ENCODE results near the gene SSBP4.
A peak's percentile ranks its signal among the peaks of the same experiment; 100 is the strongest.

DNA sequence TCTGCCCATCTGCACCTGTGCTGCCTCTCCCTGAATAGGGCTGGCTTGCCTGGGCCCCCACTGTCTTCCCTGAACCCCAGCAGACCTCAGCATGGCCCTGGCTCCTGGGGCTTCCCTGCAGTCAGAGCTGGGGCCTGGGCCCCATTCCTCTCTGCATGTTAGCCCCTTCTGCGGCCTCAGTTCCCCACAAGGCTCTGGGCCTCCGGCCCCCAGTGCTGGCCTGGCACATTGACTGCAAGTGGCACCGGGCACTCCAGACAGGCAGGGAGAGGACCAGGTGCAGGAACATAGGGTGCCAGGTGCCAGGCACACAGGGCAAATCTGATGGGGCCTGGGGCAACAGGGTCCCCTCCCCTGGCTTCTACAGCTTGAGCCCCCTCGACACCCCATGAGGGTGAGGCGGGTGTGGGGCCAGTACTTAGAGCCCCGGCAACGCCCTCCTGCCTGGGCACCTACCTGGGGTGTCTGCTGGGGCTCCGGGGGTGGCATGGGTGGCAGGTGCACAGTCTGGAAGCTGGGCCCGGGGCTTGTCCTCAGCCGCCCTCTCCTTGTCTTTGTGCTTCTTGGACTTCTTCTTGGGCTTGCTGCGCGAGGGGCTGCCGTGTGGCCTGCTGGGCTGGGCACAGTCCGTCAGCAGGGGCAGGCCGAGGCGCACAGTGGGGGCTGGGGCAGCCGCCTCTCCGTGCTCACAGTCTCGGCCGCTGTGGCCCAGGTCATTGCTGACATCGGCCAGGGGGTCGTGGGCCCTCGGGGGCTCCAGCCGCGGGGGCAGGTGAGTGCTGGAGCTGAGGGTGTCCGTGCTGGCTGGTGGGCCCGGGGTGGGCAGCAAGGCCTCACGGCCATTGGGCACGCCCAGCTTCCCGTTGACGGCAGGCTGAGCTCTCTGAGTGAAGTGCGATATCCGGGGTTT is 31.1 kb downstream of the SSBP4 start:
- TF ChIP-seq CTCF (IDR thresholded peaks at IDR 0.05) = peak in 1 of 6 experiments; percentile 2
- no peak for TF ChIP-seq POLR2A (IDR thresholded peaks at IDR 0.05)
